NK-92 treated with Interleukin-12 subunit alpha and Interleukin-12 subunit beta, amount 100 ng/mL, for 24 hours (cell line): ENCODE data around the gene GLRX5.
"Not testable (repeated sequence)": the region's sequence is repeated elsewhere in the genome, so short reads cannot be mapped to it uniquely, and the experiment has no call there.

Source experiments
- DNase-seq: peaks from one replicate; lab custom pipeline; 2025; lab: John Stamatoyannopoulos, UW

GLRX5 gene

GRCh38 chr14:95499354-95499750 is 35.5 kb upstream of the GLRX5 start:
- DNase-seq = no peak

DNA sequence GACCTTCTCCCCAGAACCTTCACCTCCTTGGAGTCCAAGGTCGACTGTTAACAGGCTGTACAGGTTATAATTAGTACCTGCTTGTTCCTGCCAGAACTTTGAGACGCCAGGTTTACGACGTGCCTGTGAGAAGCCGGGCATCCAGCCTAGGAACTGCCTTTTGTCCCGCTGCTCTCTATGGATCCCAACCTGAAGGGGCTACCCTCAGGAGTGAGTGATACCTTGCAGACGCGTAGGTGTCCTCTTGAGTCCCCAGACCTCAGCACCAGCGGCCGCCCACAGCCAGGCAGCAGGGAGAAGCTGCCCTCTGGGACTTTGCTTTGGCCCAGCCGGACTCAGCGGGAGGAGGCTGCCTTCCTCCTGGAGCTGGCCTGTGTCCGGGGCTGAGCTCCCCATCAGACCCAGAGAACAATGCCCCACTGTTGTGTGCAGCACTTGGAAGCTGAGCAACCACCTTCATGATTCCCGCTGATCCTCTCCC is 34.6 kb upstream of the GLRX5 start:
- no peak for DNase-seq

DNA sequence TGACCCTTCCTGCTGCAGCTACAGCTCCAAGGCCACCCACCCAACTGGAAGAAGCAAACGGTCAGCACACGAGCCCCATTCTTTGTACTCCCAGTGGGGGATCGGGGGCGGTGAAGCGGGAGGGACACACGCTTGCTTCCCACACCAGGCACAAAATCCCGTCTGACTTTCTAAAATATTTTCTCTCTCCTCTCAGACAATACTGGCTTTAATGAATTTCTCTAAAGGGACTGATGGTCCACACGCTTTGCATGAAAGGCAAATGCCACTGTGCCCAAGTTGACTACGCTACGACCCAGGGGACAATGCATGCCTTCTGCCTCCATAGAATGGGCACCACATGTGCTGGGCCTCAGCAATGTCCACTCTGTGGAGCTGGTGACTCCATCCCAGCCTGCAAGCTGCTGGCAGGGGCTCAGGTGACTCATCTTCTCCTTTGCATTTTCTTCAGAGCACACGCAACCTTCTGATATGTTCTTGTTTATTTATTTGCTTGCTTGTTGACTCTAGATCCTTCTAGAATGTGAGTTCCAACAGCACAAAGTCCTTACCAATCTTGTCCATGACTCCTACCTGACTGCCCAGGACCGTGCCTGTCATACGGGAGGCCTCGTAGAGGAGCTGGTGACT is 34.0 kb upstream of the GLRX5 start:
- no peak for DNase-seq

GRCh38 chr14:95502381-95502950 is 32.4 kb upstream of the GLRX5 start:
- no peak for DNase-seq

- no peak for DNase-seq
These were observed 31.3 kb upstream of the GLRX5 start for GRCh38 chr14:95503365-95504134.

GRCh38 chr14:95504135-95505029 is 30.5 kb upstream of the GLRX5 start:
- DNase-seq = peak; percentile 22

GRCh38 chr14:95505030-95505589 is 29.7 kb upstream of the GLRX5 start:
- no peak for DNase-seq

DNA sequence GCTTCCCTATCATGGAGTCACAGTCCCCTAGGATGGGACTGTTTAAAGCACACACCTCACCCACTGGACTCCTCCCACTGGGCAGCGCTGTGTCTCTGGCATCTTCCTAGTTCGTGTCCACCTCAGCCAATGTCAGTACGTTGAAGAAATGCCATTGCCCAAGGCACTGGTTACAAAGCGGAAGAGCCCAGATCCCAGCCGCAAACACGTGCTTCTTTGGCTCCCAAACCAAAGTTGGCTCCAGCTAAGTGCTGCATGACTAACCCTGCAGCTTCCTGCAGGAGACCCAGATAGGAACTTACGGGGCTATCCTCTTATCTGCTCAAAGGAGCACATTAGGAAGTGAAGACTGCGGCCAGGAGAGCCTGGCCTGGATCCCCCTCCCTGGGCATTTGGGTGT is 27.7 kb upstream of the GLRX5 start:
- no peak for DNase-seq

GRCh38 chr14:95507701-95508103 is 27.1 kb upstream of the GLRX5 start:
- peak; percentile 55 for DNase-seq

GRCh38 chr14:95508377-95508776 is 26.5 kb upstream of the GLRX5 start:
- DNase-seq = no peak

GRCh38 chr14:95509495-95509894 is 25.4 kb upstream of the GLRX5 start:
- no peak for DNase-seq

DNA sequence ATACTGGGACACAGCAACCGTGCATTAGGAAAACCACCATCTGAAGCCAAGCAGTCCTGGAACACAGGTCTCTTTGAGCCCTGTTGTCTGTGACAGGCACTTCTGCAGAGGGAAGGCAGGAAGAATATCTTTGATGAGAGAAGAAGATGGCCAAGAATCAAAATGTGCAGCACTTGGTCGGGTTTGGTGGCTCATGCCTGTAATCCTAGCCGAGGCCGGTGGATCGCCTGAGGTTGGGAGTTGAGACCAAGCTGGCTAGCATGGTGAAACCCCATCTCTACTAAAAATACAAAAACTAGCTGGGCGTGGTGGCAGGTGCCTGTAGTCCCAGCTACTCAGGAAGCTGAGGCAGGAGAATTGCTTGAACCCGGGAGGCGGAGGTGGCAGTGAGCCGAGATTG is 24.5 kb upstream of the GLRX5 start:
- not testable (repeated sequence) for DNase-seq

DNA sequence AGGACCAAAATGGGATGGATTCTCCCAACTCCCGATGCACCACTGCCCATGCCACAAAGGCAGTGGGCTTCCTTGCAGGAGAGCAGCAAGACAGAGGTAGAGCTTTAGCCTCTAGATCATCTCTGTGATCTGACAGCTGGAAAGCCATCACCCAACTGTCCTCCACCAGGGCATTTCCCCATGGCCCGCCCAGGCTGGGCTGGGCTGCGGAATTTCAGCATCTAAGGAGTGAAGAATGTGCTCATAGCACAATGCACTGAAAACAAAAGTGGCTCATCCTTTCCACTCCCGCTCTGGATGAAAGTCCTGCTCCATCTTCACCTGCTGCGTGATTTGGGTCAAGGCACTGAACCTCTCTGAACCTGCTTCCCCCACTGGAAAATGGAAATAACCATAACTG is 24.0 kb upstream of the GLRX5 start:
- no peak for DNase-seq

DNA sequence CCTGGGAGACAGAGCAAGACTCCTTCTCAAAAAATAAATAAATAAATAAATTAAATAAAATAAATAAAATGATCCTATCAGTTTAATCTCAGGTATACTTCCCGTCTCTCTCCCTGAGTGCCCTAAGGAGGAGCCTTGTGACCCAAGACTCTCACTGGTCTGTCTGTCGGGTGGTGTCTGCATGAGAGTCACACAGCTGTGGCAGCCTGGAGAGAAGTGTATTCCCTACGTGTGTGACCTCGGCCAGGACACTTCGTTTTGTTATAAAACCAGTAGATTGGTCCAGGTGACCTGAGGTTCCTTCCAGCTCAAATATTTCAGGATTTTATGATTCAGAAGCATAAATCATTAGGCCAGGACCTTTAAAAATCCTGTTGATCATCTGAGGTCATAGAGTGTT is 23.2 kb upstream of the GLRX5 start:
- no peak for DNase-seq

GRCh38 chr14:95513291-95513690 is 21.6 kb upstream of the GLRX5 start:
- DNase-seq = no peak

GRCh38 chr14:95514131-95515079 is 20.4 kb upstream of the GLRX5 start:
- no peak for DNase-seq

DNA sequence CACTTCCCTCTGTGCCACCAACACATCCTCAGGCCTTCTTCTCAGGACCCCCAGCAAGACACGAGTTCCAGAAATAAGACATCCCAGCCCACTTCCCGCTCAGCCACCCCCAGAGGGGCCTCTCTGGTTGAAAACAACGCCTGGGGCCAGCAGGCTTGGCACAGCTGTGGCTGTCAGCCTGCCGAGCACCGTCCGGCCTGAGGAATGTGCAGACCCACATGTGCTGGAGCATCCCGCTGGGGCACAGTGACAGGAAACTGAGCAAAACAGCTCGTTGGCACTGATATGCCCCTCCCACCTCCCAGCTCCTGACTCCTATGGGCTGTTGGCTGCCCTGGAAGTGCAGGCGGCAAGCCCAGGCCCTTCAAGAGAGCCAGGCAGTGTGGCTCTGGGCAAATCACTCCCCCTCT is 19.8 kb upstream of the GLRX5 start:
- DNase-seq = no peak

DNA sequence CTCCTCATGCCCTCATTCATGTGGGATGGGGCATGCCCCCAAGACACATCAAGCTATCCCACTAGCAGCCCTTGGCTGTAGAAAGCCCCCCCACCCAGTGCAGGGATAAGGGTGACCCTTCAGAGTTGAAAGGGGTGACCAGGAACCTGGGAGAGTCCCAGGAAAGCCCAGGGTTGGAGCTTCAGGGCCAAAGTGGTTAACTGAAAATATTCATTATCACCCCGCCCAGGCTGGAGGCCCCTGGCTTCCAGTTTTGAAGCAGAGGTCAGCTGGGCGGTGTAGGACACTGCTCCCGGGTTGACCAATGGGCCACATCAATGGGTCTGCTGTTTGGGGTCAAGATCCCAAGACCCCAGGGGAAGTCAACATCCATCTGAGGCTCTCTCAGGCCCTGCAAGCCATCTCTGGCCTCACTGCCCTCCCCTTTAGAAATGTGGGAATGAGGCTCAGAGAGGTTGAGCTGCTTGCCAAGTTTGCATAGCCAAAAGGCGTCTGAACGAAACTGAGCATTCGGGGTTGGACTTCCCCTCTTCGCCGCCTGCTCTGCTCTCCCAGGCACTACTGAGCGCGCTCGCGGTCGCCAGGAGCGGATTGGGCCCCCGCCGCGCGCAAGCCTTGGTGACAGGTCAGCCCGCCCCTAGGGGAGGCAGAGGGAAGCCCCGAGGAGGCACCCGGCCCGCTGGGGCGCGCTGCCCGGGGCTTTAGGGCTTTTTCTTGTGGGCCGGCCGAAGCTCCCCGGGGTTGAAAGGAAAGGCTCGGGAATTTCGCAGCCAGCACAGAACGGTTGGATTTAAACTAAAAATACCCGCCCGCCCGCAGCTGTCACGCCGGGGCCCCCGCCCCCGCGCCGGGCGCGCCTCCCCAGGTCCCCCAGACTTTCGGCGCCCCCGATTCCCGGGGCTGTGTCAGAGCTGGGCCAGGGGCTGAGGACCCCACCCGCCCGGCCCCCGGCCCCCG is 19.0 kb upstream of the GLRX5 start:
- peak; percentile 75 for DNase-seq

GRCh38 chr14:95516554-95517181 is 18.2 kb upstream of the GLRX5 start, which contains the start of gene SYNE3:
Gene SYNE3, minus strand, starts transcription at chr14:95516650. Its CDS starts 40,829 bp downstream, at chr14:95475821.
- DNase-seq = no peak
